ENCODE results near the gene ATG7.

Gene ATG7

DNA sequence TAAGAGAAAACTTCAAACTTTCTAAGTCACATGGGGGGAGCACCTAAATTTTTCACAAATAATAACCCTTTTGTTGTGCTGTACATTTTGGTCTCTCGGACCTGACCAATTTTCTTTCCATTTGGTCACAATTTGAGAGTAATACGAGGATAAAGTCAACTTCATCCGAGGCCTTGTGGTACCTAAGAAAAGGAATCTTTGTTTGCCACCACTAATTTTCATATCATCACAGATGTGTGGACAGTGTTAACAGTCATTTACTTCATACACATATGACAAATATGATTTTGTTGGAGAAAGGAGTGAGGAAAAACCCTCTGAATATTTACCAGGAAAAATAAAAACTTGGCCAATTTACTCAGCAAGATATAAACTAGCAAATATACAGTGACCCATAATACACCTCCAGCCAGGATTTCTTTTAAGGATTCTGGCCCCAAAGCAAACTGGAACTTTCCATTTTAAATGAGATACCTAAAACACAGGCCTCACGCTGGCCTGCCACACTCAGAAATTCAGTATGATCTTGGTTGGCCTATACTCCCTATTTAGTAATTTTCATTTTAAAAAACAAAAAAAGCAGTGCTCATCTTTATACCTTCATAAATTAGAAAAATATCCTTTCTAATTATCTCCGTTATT lies 330.8 kb downstream of the ATG7 start:
- TF ChIP-seq CSDC2 (CRISPR knock-in tag; IDR thresholded peaks at IDR 0.05), result no peak
- no peak for TF ChIP-seq TCF4 (CRISPR knock-in tag; IDR thresholded peaks at IDR 0.05; ENCODE audit: borderline replicate concordance)
- TF ChIP-seq, protein P1, sequence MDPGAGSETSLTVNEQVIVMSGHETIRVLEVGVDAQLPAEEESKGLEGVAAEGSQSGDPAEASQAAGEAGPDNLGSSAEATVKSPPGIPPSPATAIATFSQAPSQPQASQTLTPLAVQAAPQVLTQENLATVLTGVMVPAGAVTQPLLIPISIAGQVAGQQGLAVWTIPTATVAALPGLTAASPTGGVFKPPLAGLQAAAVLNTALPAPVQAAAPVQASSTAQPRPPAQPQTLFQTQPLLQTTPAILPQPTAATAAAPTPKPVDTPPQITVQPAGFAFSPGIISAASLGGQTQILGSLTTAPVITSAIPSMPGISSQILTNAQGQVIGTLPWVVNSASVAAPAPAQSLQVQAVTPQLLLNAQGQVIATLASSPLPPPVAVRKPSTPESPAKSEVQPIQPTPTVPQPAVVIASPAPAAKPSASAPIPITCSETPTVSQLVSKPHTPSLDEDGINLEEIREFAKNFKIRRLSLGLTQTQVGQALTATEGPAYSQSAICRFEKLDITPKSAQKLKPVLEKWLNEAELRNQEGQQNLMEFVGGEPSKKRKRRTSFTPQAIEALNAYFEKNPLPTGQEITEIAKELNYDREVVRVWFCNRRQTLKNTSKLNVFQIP (CRISPR knock-in tag; IDR thresholded peaks at IDR 0.05; ENCODE audit: borderline replicate concordance, low read depth), result no peak
- no peak for TF ChIP-seq ZFP30 (CRISPR knock-in tag; IDR thresholded peaks at IDR 0.05)
- TF ChIP-seq, protein P2, sequence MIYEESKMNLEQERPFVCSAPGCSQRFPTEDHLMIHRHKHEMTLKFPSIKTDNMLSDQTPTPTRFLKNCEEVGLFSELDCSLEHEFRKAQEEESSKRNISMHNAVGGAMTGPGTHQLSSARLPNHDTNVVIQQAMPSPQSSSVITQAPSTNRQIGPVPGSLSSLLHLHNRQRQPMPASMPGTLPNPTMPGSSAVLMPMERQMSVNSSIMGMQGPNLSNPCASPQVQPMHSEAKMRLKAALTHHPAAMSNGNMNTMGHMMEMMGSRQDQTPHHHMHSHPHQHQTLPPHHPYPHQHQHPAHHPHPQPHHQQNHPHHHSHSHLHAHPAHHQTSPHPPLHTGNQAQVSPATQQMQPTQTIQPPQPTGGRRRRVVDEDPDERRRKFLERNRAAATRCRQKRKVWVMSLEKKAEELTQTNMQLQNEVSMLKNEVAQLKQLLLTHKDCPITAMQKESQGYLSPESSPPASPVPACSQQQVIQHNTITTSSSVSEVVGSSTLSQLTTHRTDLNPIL (CRISPR knock-in tag; IDR thresholded peaks at IDR 0.05; ENCODE audit: low read depth), result no peak
- no peak for TF ChIP-seq PPARA (CRISPR knock-in tag; IDR thresholded peaks at IDR 0.05; ENCODE audit: borderline replicate concordance)

DNA sequence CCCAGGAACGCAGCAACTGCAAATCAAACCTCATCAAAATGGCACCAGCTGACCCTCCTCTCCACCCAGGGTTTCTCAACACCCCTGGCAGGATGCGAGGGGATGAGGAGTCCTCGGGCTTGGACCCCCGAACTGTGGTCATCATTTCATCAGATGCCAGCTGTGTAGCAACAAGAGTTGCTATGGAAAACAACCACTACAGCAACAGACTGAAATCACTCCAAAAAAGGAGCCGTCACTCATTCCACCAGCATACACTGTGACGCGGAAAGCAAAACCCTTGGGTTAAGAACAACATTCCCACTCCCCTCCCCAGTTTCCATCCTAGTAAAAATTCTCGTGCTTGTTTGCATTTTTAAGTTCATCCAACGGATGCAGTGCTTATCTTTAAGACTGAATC lies 331.4 kb downstream of the ATG7 start:
- no peak for TF ChIP-seq ZFP3 (CRISPR knock-in tag; IDR thresholded peaks at IDR 0.05)
- TF ChIP-seq TOX (CRISPR knock-in tag; IDR thresholded peaks at IDR 0.05; ENCODE audit: borderline replicate concordance), result no peak
- ATAC-seq, result no peak

More for the DNA sequence above, 330.8 kb downstream of the ATG7 start:
- ATAC-seq, result no peak

DNA sequence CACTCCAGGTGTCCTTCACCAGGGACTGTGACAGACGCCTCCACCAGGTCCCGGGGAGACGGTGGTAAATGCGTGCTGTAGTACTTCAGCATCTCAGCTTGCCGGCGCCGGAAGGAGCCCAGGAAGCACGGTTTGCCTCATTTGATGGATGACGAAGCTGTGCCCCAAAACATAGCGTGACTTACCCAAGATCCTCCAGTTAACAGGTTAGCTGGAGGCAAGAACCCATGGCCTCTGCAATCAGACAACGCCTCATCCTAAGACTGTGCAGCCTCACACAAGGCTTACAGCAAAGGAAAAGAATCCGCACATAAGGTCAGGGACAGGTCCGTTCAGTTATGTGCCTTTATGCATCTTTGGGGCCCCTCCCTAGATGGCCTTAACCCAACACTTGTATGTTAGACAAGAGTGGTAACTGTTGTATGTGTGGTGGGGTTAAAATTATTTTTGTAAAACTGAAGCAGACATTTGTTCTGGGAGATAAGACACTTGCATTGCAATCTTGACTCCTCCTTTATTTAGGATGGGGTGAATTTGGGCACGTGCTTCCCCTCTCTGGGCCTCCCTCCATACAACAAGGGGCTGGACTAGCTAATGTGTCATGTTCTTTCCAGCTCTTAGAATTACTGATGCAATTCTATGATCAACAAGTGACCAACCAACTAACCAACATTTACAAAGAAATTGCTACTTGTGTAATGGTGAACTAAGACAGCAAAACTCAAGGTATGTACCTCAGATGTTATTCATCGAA lies 332.1 kb downstream of the ATG7 start:
- ATAC-seq, result no peak
- TF ChIP-seq OSR1 (CRISPR knock-in tag; IDR thresholded peaks at IDR 0.05) (no peak), RARB (CRISPR knock-in tag; IDR thresholded peaks at IDR 0.05) (no peak), BACH2 (CRISPR knock-in tag; IDR thresholded peaks at IDR 0.05; ENCODE audit: borderline replicate concordance) (no peak), PPARA (CRISPR knock-in tag; IDR thresholded peaks at IDR 0.05; ENCODE audit: borderline replicate concordance) (no peak), TSHZ2 (CRISPR knock-in tag; IDR thresholded peaks at IDR 0.05) (no peak), ESRRG (CRISPR knock-in tag; IDR thresholded peaks at IDR 0.05) (no peak)
- TF ChIP-seq, protein P3, sequence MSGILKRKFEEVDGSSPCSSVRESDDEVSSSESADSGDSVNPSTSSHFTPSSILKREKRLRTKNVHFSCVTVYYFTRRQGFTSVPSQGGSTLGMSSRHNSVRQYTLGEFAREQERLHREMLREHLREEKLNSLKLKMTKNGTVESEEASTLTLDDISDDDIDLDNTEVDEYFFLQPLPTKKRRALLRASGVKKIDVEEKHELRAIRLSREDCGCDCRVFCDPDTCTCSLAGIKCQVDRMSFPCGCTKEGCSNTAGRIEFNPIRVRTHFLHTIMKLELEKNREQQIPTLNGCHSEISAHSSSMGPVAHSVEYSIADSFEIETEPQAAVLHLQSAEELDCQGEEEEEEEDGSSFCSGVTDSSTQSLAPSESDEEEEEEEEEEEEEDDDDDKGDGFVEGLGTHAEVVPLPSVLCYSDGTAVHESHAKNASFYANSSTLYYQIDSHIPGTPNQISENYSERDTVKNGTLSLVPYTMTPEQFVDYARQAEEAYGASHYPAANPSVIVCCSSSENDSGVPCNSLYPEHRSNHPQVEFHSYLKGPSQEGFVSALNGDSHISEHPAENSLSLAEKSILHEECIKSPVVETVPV (CRISPR knock-in tag; IDR thresholded peaks at IDR 0.05), result no peak
- TF ChIP-seq, protein P1 (CRISPR knock-in tag; IDR thresholded peaks at IDR 0.05; ENCODE audit: borderline replicate concordance, low read depth), result no peak

- ATAC-seq, result no peak
- TF ChIP-seq ISL1 (CRISPR knock-in tag; IDR thresholded peaks at IDR 0.05) (no peak), ZNF565 (CRISPR knock-in tag; conservative IDR thresholded peaks at IDR 0.05; ENCODE audit: low read depth) (no peak), RARB (CRISPR knock-in tag; IDR thresholded peaks at IDR 0.05) (no peak), BACH2 (CRISPR knock-in tag; IDR thresholded peaks at IDR 0.05; ENCODE audit: borderline replicate concordance) (no peak), ZNF70 (CRISPR knock-in tag; IDR thresholded peaks at IDR 0.05) (no peak), ZC3H10 (CRISPR knock-in tag; IDR thresholded peaks at IDR 0.05) (no peak), ZFP3 (CRISPR knock-in tag; IDR thresholded peaks at IDR 0.05) (no peak), ESRRG (CRISPR knock-in tag; IDR thresholded peaks at IDR 0.05) (no peak), TCF4 (CRISPR knock-in tag; IDR thresholded peaks at IDR 0.05; ENCODE audit: borderline replicate concordance) (no peak), SNAI2 (CRISPR knock-in tag; IDR thresholded peaks at IDR 0.05) (no peak), ZNF8 (CRISPR knock-in tag; IDR thresholded peaks at IDR 0.05) (no peak), PPARA (CRISPR knock-in tag; IDR thresholded peaks at IDR 0.05; ENCODE audit: borderline replicate concordance) (no peak), TSHZ2 (CRISPR knock-in tag; IDR thresholded peaks at IDR 0.05) (no peak), ZFP30 (CRISPR knock-in tag; IDR thresholded peaks at IDR 0.05) (no peak), TOX (CRISPR knock-in tag; IDR thresholded peaks at IDR 0.05; ENCODE audit: borderline replicate concordance) (no peak)
- TF ChIP-seq, protein P2 (CRISPR knock-in tag; IDR thresholded peaks at IDR 0.05; ENCODE audit: low read depth), result no peak
These were observed 333.2 kb downstream of the ATG7 start for GRCh38 chr3:11605398-11605797.
